Measurements from ENCODE around the gene PYGO2. TPM values are rescaled to one million over a fixed set of nuclear protein-coding genes. Genes with fewer than 3 reads are reported as not detected.
A peak's percentile ranks its signal among the peaks of the same experiment; 100 is the strongest.

The PYGO2 gene
- total and polyA plus RNA-seq, 2 donors, result 15.3 to 24.5 TPM

DNA sequence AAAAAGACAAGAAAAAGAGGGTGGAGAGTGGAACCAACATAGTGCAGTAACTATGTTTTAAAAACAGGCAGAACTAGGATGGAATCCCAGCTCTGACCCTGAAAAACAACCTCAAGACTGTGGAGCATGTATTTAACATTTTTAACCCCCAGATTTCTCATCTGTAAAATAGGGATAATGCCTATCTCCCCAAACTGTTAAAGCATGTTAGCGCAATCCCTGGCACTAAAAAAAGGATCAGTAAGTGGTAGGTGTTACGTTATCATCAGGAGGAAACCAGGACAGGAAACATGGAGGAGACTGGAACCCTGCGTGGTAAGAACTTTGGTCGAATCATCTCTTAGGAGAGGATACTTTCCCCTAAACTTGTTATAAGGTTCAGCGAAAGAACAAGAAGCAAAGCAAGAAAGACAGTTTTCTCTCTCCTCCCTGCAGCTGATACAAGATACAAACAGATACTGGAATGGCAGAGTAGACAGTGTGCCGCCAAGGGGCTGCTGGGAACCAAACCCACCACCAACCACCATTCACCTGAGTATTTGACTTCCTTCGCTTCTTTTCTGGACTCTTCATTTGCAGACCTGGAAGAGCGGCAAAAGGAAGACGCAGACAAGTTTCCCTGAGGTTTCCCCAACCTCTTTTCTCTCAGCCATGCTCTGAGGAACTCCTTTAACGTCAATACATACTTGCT is 991 bp downstream of the PYGO2 start:
- H3K4me1 ChIP-seq (ENCODE audit: control insufficient read depth in 2 of 2, insufficient read depth in 2 of 2, low read length in 2 of 2), result peaks cover 13 to 48% of the 10 kb centered on the region in 2 donors
- no peaks in the 10 kb centered on the region for H3K27me3 ChIP-seq (ENCODE audit: control insufficient read depth in 2 of 2, insufficient read depth in 1 of 2, low read length in 1 of 2)
- 23% methylated on average over 10 of the region's 10 CpGs for WGBS
- H3K9me3 ChIP-seq (ENCODE audit: control insufficient read depth in 2 of 2, insufficient read depth in 1 of 2, low read length in 1 of 2), result peaks cover 0 to 5% of the 10 kb centered on the region in 2 donors
- DNase-seq (ENCODE audit: low read depth in 6 of 9, low spot score in 9 of 9), result no peak
- H3K27ac ChIP-seq (ENCODE audit: low read depth in 1 of 2, low read length in 1 of 2), result peak overlapping the region; percentile 50 to 97
- peak overlapping the region; percentile 78 to 85 for H3K4me3 ChIP-seq (ENCODE audit: low read length in 2 of 2)
- H3K36me3 ChIP-seq (ENCODE audit: control insufficient read depth in 2 of 2, insufficient read depth in 2 of 2, low read length in 1 of 2), result peaks cover 34 to 50% of the 10 kb centered on the region in 2 donors

GRCh38 chr1:154959426-154959780 is 2.2 kb downstream of the PYGO2 start:
- H3K27me3 ChIP-seq (ENCODE audit: control insufficient read depth in 2 of 2, insufficient read depth in 1 of 2, low read length in 1 of 2), result no peaks in the 10 kb centered on the region
- H3K36me3 ChIP-seq (ENCODE audit: control insufficient read depth in 2 of 2, insufficient read depth in 2 of 2, low read length in 1 of 2), result peaks cover 26 to 42% of the 10 kb centered on the region in 2 donors
- peaks cover 0 to 5% of the 10 kb centered on the region in 2 donors for H3K9me3 ChIP-seq (ENCODE audit: control insufficient read depth in 2 of 2, insufficient read depth in 1 of 2, low read length in 1 of 2)
- WGBS, result 97% methylated on average over 7 of the region's 7 CpGs
- H3K4me1 ChIP-seq (ENCODE audit: control insufficient read depth in 2 of 2, insufficient read depth in 2 of 2, low read length in 2 of 2), result peaks cover 19 to 60% of the 10 kb centered on the region in 2 donors
- no peak overlapping the region for H3K27ac ChIP-seq (ENCODE audit: low read depth in 1 of 2, low read length in 1 of 2)
- H3K4me3 ChIP-seq (ENCODE audit: low read length in 2 of 2), result no peak overlapping the region
- DNase-seq (ENCODE audit: low read depth in 6 of 9, low spot score in 9 of 9), result no peak

- DNase-seq (ENCODE audit: low read depth in 6 of 9, low spot score in 9 of 9), result no peak
- Histone ChIP-seq H3K4me3 (ENCODE audit: low read length in 2 of 2) (no peak overlapping the region), H3K9me3 (ENCODE audit: control insufficient read depth in 2 of 2, insufficient read depth in 1 of 2, low read length in 1 of 2) (peaks cover 0 to 5% of the 10 kb centered on the region in 2 donors), H3K27me3 (ENCODE audit: control insufficient read depth in 2 of 2, insufficient read depth in 1 of 2, low read length in 1 of 2) (no peaks in the 10 kb centered on the region), H3K4me1 (ENCODE audit: control insufficient read depth in 2 of 2, insufficient read depth in 2 of 2, low read length in 2 of 2) (peaks cover 25 to 65% of the 10 kb centered on the region in 2 donors), H3K36me3 (ENCODE audit: control insufficient read depth in 2 of 2, insufficient read depth in 2 of 2, low read length in 1 of 2) (peaks cover 23 to 39% of the 10 kb centered on the region in 2 donors), H3K27ac (ENCODE audit: low read depth in 1 of 2, low read length in 1 of 2) (no peak overlapping the region)
- 97% methylated on average over 16 of the region's 16 CpGs for WGBS
These were observed 2.7 kb downstream of the PYGO2 start for GRCh38 chr1:154958681-154959425.

GRCh38 chr1:154958036-154958435 is 3.5 kb downstream of the PYGO2 start:
- H3K36me3 ChIP-seq (ENCODE audit: control insufficient read depth in 2 of 2, insufficient read depth in 2 of 2, low read length in 1 of 2), result peaks cover 16 to 32% of the 10 kb centered on the region in 2 donors
- H3K27ac ChIP-seq (ENCODE audit: low read depth in 1 of 2, low read length in 1 of 2), result no peak overlapping the region
- H3K27me3 ChIP-seq (ENCODE audit: control insufficient read depth in 2 of 2, insufficient read depth in 1 of 2, low read length in 1 of 2), result no peaks in the 10 kb centered on the region
- peaks cover 33 to 66% of the 10 kb centered on the region in 2 donors for H3K4me1 ChIP-seq (ENCODE audit: control insufficient read depth in 2 of 2, insufficient read depth in 2 of 2, low read length in 2 of 2)
- no peak overlapping the region for H3K4me3 ChIP-seq (ENCODE audit: low read length in 2 of 2)
- peaks cover 0 to 5% of the 10 kb centered on the region in 2 donors for H3K9me3 ChIP-seq (ENCODE audit: control insufficient read depth in 2 of 2, insufficient read depth in 1 of 2, low read length in 1 of 2)
- 97% methylated on average over 2 of the region's 2 CpGs for WGBS
- DNase-seq (ENCODE audit: low read depth in 6 of 9, low spot score in 9 of 9), result no peak

GRCh38 chr1:154957091-154957657 is 4.4 kb downstream of the PYGO2 start:
- DNase-seq (ENCODE audit: low read depth in 6 of 9, low spot score in 9 of 9), result no peak
- Histone ChIP-seq H3K9me3 (ENCODE audit: control insufficient read depth in 2 of 2, insufficient read depth in 1 of 2, low read length in 1 of 2) (peaks cover 0 to 5% of the 10 kb centered on the region in 2 donors), H3K4me3 (ENCODE audit: low read length in 2 of 2) (no peak overlapping the region), H3K27me3 (ENCODE audit: control insufficient read depth in 2 of 2, insufficient read depth in 1 of 2, low read length in 1 of 2) (no peaks in the 10 kb centered on the region), H3K27ac (ENCODE audit: low read depth in 1 of 2, low read length in 1 of 2) (peak overlapping the region in 1 of 2 donors; percentile 99), H3K36me3 (ENCODE audit: control insufficient read depth in 2 of 2, insufficient read depth in 2 of 2, low read length in 1 of 2) (peaks cover 18 to 32% of the 10 kb centered on the region in 2 donors), H3K4me1 (ENCODE audit: control insufficient read depth in 2 of 2, insufficient read depth in 2 of 2, low read length in 2 of 2) (peaks cover 41 to 67% of the 10 kb centered on the region in 2 donors)
- 90% methylated on average over 9 of the region's 9 CpGs for WGBS

DNA sequence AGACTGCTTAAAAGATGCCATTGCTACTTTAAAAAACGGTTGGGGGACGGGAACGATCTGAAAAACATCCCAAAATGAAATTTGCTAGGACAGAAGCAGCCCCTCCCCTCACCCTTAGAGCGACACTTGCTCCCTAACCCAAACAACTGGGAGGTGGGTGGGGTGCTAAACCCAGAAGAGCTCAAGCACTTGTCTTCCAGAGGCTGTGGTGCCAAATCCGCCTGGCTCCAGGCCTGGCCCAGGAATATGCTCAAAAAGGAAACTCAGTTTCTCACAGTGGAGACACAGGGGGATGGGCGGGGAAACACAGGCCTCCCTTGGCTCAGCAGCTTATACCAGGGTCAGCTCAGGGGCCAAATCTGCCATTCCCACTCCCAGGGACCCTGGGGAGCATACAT is 5.0 kb downstream of the PYGO2 start:
- DNase-seq (ENCODE audit: low read depth in 6 of 9, low spot score in 9 of 9), result no peak
- H3K4me1 ChIP-seq (ENCODE audit: control insufficient read depth in 2 of 2, insufficient read depth in 2 of 2, low read length in 2 of 2), result peaks cover 48 to 72% of the 10 kb centered on the region in 2 donors

DNA sequence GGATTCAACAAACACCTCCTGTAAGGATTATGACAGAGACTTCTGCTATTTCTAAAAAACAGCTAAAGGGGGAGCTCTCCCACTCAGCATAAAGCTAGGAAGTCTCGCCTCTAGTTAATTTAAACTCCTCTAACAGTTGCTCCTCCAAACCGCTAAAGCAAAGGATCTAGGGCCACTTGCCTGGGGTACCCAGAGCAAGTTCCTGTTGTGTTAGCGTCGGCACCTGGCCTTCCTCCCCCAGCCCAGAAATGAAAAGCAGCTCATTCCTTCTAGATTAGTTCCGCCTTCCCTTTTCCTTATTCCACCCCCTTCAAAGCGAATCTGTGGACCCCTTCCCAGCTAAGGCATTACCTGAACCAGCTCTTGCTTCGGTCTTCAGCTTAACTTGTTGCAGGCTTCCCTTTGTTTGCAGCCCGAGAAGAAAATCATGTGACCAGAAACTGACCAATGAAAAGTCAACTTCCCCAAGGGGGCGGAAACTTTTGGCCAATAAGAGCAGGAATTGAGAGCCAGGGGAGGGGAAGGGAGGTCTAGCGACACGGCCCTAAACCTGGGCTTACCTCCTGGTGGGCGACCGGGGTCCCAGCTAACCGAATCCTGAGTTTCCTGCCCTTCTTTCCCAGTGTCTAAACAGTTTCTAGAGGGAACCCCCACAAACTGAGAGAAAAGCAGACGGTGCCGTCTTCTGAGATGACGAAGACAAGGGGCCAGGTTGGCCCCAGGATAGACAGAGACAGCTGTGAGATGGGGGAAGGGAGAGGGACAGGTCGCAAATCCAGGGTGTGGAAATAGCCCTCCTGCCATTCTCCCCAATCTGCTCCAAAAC is 5.7 kb downstream of the PYGO2 start, which contains the start of gene PBXIP1:
Gene PBXIP1, minus strand, starts transcription at position 382 of the 826 bp plus-strand sequence. CDS start 2,378 bp downstream, outside the sequence.
- Histone ChIP-seq H3K4me3 (ENCODE audit: low read length in 2 of 2) (peak within 1 kb of the TSS; percentile 57 to 70), H3K27ac (ENCODE audit: low read depth in 1 of 2, low read length in 1 of 2) (peak within 1 kb of the TSS; percentile 92 to 99)
- peak; percentile 86 to 99 (median 97) for DNase-seq (ENCODE audit: low read depth in 6 of 9, low spot score in 9 of 9)

More for the DNA sequence above, 5.0 kb downstream of the PYGO2 start:
- peak overlapping the region; percentile 92 to 99 for H3K27ac ChIP-seq (ENCODE audit: low read depth in 1 of 2, low read length in 1 of 2)
- 46% methylated on average over 6 of the region's 6 CpGs for WGBS
- H3K27me3 ChIP-seq (ENCODE audit: control insufficient read depth in 2 of 2, insufficient read depth in 1 of 2, low read length in 1 of 2), result no peaks in the 10 kb centered on the region
- H3K9me3 ChIP-seq (ENCODE audit: control insufficient read depth in 2 of 2, insufficient read depth in 1 of 2, low read length in 1 of 2), result peaks cover 0 to 2% of the 10 kb centered on the region in 2 donors
- H3K36me3 ChIP-seq (ENCODE audit: control insufficient read depth in 2 of 2, insufficient read depth in 2 of 2, low read length in 1 of 2), result peaks cover 22 to 36% of the 10 kb centered on the region in 2 donors
- peak overlapping the region; percentile 57 to 70 for H3K4me3 ChIP-seq (ENCODE audit: low read length in 2 of 2)

GRCh38 chr1:154955039-154955717 is 6.4 kb downstream of the PYGO2 start:
- H3K4me3 ChIP-seq (ENCODE audit: low read length in 2 of 2), result peak overlapping the region; percentile 57 to 70
- H3K4me1 ChIP-seq (ENCODE audit: control insufficient read depth in 2 of 2, insufficient read depth in 2 of 2, low read length in 2 of 2), result peaks cover 43 to 70% of the 10 kb centered on the region in 2 donors
- H3K36me3 ChIP-seq (ENCODE audit: control insufficient read depth in 2 of 2, insufficient read depth in 2 of 2, low read length in 1 of 2), result peaks cover 35 to 50% of the 10 kb centered on the region in 2 donors
- under 1% methylated on average over 4 of the region's 4 CpGs for WGBS
- DNase-seq (ENCODE audit: low read depth in 6 of 9, low spot score in 9 of 9), result peak; percentile 71 to 96 (median 89)
- no peaks in the 10 kb centered on the region for H3K9me3 ChIP-seq (ENCODE audit: control insufficient read depth in 2 of 2, insufficient read depth in 1 of 2, low read length in 1 of 2)
- no peaks in the 10 kb centered on the region for H3K27me3 ChIP-seq (ENCODE audit: control insufficient read depth in 2 of 2, insufficient read depth in 1 of 2, low read length in 1 of 2)
- H3K27ac ChIP-seq (ENCODE audit: low read depth in 1 of 2, low read length in 1 of 2), result peak overlapping the region; percentile 92 to 99

More for the DNA sequence above, 5.7 kb downstream of the PYGO2 start, which contains the start of gene PBXIP1:
- H3K4me1 ChIP-seq (ENCODE audit: control insufficient read depth in 2 of 2, insufficient read depth in 2 of 2, low read length in 2 of 2), result peaks cover 50 to 76% of the 10 kb centered on the region in 2 donors
- under 1% methylated on average over 18 of the region's 18 CpGs for WGBS
- no peaks in the 10 kb centered on the region for H3K9me3 ChIP-seq (ENCODE audit: control insufficient read depth in 2 of 2, insufficient read depth in 1 of 2, low read length in 1 of 2)
- H3K27me3 ChIP-seq (ENCODE audit: control insufficient read depth in 2 of 2, insufficient read depth in 1 of 2, low read length in 1 of 2), result no peaks in the 10 kb centered on the region
- peaks cover 28 to 42% of the 10 kb centered on the region in 2 donors for H3K36me3 ChIP-seq (ENCODE audit: control insufficient read depth in 2 of 2, insufficient read depth in 2 of 2, low read length in 1 of 2)
